C1 segment of cervical spinal cord (tissue), 14 donors: ENCODE results near the gene ARMC9.
"Not testable (repeated sequence)": the region's sequence is repeated elsewhere in the genome, so short reads cannot be mapped to it uniquely, and the experiment has no call there.

Source experiments
- DNase-seq, 14 donors: peaks; one replicate each; lab custom pipeline; 2025; lab: John Stamatoyannopoulos, UW

Gene ARMC9

GRCh38 chr2:231198291-231199173, at the start of gene ARMC9:
Gene ARMC9 (plus strand): TSS chr2:231198631. CDS start chr2:231206239, 7,608 bp downstream.
- peak in 13 of 14 donors; percentile 25 to 85 (median 53) for DNase-seq

- DNase-seq = no peak
Measured at GRCh38 chr2:231152800-231153557, 45.5 kb upstream of the ARMC9 start.

GRCh38 chr2:231159306-231159705, 39.1 kb upstream of the ARMC9 start:
- no peak for DNase-seq

GRCh38 chr2:231160701-231161100, 37.7 kb upstream of the ARMC9 start:
- DNase-seq = no peak

- no peak for DNase-seq
Measured at GRCh38 chr2:231161252-231161839, 37.1 kb upstream of the ARMC9 start.

- no peak for DNase-seq
Measured at GRCh38 chr2:231161877-231162329, 36.5 kb upstream of the ARMC9 start.

GRCh38 chr2:231163011-231163410, 35.4 kb upstream of the ARMC9 start:
- no peak for DNase-seq

- DNase-seq = no peak
Measured at GRCh38 chr2:231163414-231164095, 34.9 kb upstream of the ARMC9 start.

GRCh38 chr2:231167745-231168459, 30.5 kb upstream of the ARMC9 start:
- no peak for DNase-seq

GRCh38 chr2:231168460-231169139, 29.8 kb upstream of the ARMC9 start:
- DNase-seq = no peak

GRCh38 chr2:231169488-231169887, 28.9 kb upstream of the ARMC9 start:
- no peak for DNase-seq

GRCh38 chr2:231170055-231170454, 28.4 kb upstream of the ARMC9 start:
- DNase-seq = no peak

GRCh38 chr2:231172025-231172424, 26.4 kb upstream of the ARMC9 start:
- no peak for DNase-seq

- DNase-seq = no peak
Measured at GRCh38 chr2:231174211-231174651, 24.2 kb upstream of the ARMC9 start.

- DNase-seq = no peak
Measured at GRCh38 chr2:231176066-231176465, 22.4 kb upstream of the ARMC9 start.

- DNase-seq = no peak
Measured at GRCh38 chr2:231177156-231178025, 21.0 kb upstream of the ARMC9 start.

- DNase-seq = not testable (repeated sequence)
Measured at GRCh38 chr2:231178805-231179204, 19.6 kb upstream of the ARMC9 start.

- peak in 8 of 14 donors; percentile 3 to 49 (median 8) for DNase-seq
Measured at GRCh38 chr2:231181860-231182512, 16.4 kb upstream of the ARMC9 start.

GRCh38 chr2:231182513-231182899, 15.9 kb upstream of the ARMC9 start:
- no peak for DNase-seq
